ENCODE data around the gene SYT1.

Gene SYT1

DNA sequence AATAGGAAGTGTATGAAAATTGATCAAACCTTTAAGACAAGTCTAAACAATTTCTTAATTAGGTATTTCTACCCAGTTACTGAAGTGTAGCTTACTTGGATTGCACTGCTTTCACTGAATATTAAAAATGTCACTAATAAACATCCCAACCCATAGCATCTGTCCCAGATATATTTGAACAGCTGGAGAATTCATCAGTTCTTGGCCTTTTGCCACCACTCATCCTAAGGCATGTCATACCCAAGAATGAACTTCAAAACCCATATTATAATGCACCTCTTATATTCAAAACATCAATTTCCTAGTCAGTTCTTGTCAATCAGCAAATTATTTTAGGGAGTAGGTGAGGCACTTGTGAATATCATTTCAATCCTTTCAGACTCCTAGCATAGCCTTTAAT, 433.9 kb downstream of the SYT1 start:
- Mint-ChIP-seq H3K4me1 (ENCODE audit: low read depth) (no peaks in the 10 kb centered on the region), H3K9me3 (peaks cover 2% of the 10 kb centered on the region), H3K4me3 (no peak overlapping the region), H3K27me3 (no peaks in the 10 kb centered on the region), H3K36me3 (ENCODE audit: low read depth) (no peaks in the 10 kb centered on the region), H3K27ac (no peak overlapping the region)

- Mint-ChIP-seq H3K36me3 (ENCODE audit: low read depth) (no peaks in the 10 kb centered on the region), H3K4me1 (ENCODE audit: low read depth) (no peaks in the 10 kb centered on the region), H3K27ac (no peak overlapping the region), H3K27me3 (no peaks in the 10 kb centered on the region), H3K9me3 (peaks cover 2% of the 10 kb centered on the region), H3K4me3 (no peak overlapping the region)
Measured at GRCh38 chr12:79299447-79300198, 435.0 kb downstream of the SYT1 start.

GRCh38 chr12:79300199-79300568, 435.6 kb downstream of the SYT1 start:
- no peak overlapping the region for H3K4me3 Mint-ChIP-seq
- no peak overlapping the region for H3K27ac Mint-ChIP-seq

DNA sequence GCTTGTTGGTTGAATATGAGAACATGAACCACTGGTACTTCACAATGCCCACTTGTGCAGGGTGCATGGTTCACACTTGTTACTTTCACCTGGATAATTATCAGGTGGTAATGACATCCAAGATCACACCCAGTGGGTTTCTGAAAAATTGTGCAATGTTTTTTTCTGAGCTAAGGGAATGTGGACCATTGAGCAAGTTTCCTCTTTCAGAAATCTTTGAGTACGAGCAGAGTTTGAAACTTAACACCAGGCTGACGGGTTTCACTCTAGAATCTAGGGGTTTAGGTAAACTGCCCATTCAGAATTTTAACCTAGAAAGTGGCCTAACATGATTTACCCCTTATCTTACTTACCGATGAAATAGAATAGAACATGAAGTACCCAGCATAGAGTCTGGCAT, 436.6 kb downstream of the SYT1 start:
- H3K4me1 Mint-ChIP-seq (ENCODE audit: low read depth), result no peaks in the 10 kb centered on the region
- no peaks in the 10 kb centered on the region for H3K36me3 Mint-ChIP-seq (ENCODE audit: low read depth)
- no peaks in the 10 kb centered on the region for H3K27me3 Mint-ChIP-seq
- H3K9me3 Mint-ChIP-seq, result peaks cover 2% of the 10 kb centered on the region
- no peak overlapping the region for H3K27ac Mint-ChIP-seq
- H3K4me3 Mint-ChIP-seq, result no peak overlapping the region

More at GRCh38 chr12:79300199-79300568, 435.6 kb downstream of the SYT1 start:
- Mint-ChIP-seq H3K27me3 (no peaks in the 10 kb centered on the region), H3K9me3 (peaks cover 2% of the 10 kb centered on the region), H3K4me1 (ENCODE audit: low read depth) (no peaks in the 10 kb centered on the region), H3K36me3 (ENCODE audit: low read depth) (no peaks in the 10 kb centered on the region)

DNA sequence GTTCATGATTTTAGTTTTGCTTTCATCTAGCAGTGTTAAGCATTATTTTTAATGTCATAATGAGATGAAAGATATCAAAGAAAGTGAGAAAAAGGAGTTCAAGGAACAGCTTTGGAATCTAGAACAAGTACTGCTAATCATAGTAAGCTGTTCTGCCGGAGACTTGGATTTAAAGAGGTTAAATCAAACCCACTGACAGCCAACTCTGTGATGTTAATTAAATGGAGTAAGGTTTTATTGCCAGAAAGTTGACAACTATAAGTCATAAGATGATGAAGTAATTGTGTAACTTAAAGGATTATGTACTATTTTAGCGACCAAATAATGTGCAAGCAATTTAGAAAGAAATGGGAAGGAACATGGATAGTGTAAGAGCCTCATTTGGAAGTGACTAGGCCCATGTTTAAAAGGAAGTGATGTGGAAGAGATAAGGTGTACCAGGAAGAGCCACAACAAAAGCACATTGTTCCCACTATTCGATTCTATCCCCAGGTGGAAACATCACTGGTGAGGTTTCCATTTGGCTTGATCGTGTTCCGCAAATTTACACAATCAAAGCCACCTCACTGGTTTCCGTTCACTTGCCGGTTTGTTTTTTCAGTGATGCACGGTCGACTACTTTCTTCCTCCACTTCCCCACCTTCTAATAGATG, 437.7 kb downstream of the SYT1 start:
- no peaks in the 10 kb centered on the region for H3K36me3 Mint-ChIP-seq (ENCODE audit: low read depth)
- H3K4me1 Mint-ChIP-seq (ENCODE audit: low read depth), result no peaks in the 10 kb centered on the region
- H3K27me3 Mint-ChIP-seq, result no peaks in the 10 kb centered on the region
- H3K27ac Mint-ChIP-seq, result no peak overlapping the region
- no peaks in the 10 kb centered on the region for H3K9me3 Mint-ChIP-seq
- no peak overlapping the region for H3K4me3 Mint-ChIP-seq

GRCh38 chr12:79307340-79307739, 442.8 kb downstream of the SYT1 start:
- Mint-ChIP-seq H3K36me3 (ENCODE audit: low read depth) (no peaks in the 10 kb centered on the region), H3K4me1 (ENCODE audit: low read depth) (no peaks in the 10 kb centered on the region), H3K27ac (no peak overlapping the region), H3K4me3 (no peak overlapping the region), H3K9me3 (no peaks in the 10 kb centered on the region), H3K27me3 (no peaks in the 10 kb centered on the region)

DNA sequence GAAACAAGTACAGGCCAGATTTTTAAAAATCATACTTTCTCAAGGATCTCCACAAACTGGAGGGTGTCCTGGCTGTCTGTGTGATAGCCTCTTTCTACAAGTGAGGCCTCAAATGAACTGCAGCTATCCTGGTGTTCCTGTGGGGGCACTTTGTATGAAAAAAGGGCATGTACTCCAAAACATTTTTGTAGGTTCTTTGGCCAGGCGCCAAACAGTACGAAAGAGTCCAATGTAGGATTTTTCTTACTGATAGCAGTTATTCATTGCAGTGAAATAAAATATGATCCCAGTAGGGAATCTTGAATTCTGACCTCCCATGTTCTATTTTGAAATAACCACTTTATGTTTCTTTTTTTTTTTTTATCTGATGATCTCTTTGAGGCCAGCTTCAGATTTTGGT, 444.5 kb downstream of the SYT1 start:
- Mint-ChIP-seq H3K4me1 (ENCODE audit: low read depth) (no peaks in the 10 kb centered on the region), H3K27ac (no peak overlapping the region), H3K4me3 (no peak overlapping the region), H3K36me3 (ENCODE audit: low read depth) (no peaks in the 10 kb centered on the region), H3K27me3 (no peaks in the 10 kb centered on the region), H3K9me3 (no peaks in the 10 kb centered on the region)

GRCh38 chr12:79317179-79317847, 452.7 kb downstream of the SYT1 start:
- Mint-ChIP-seq H3K36me3 (ENCODE audit: low read depth) (no peaks in the 10 kb centered on the region), H3K4me3 (no peak overlapping the region), H3K9me3 (peaks cover 3% of the 10 kb centered on the region), H3K27me3 (no peaks in the 10 kb centered on the region), H3K4me1 (ENCODE audit: low read depth) (no peaks in the 10 kb centered on the region), H3K27ac (no peak overlapping the region)

GRCh38 chr12:79322905-79323304, 458.3 kb downstream of the SYT1 start:
- no peaks in the 10 kb centered on the region for H3K36me3 Mint-ChIP-seq (ENCODE audit: low read depth)

GRCh38 chr12:79324571-79324970, 460.0 kb downstream of the SYT1 start:
- H3K27me3 Mint-ChIP-seq, result no peaks in the 10 kb centered on the region
- H3K27ac Mint-ChIP-seq, result no peak overlapping the region
- no peaks in the 10 kb centered on the region for H3K36me3 Mint-ChIP-seq (ENCODE audit: low read depth)
- no peak overlapping the region for H3K4me3 Mint-ChIP-seq
- H3K4me1 Mint-ChIP-seq (ENCODE audit: low read depth), result no peaks in the 10 kb centered on the region
- peaks cover 3% of the 10 kb centered on the region for H3K9me3 Mint-ChIP-seq

More at GRCh38 chr12:79322905-79323304, 458.3 kb downstream of the SYT1 start:
- peaks cover 3% of the 10 kb centered on the region for H3K9me3 Mint-ChIP-seq
- H3K27ac Mint-ChIP-seq, result no peak overlapping the region
- no peaks in the 10 kb centered on the region for H3K4me1 Mint-ChIP-seq (ENCODE audit: low read depth)
- H3K4me3 Mint-ChIP-seq, result no peak overlapping the region
- H3K27me3 Mint-ChIP-seq, result no peaks in the 10 kb centered on the region

DNA sequence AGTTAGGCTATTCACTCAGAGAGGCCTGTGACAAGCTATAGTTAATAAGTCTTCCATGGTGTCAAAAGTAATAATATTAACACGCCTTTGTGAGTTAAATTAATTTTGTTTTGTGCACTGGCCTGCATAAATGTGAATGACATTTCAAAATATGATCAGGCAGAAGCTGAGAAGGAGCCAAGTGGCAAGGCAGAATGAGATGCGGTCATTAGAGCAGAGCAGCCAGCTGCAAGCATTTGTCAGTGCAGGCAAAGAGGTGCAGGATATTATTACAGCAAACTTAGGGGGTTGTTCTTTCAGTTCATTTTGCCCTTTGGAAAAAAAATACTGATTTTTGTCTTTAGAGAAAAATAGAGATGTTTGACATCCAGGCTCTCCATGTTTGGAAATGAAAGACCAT, 461.6 kb downstream of the SYT1 start:
- H3K9me3 Mint-ChIP-seq, result peaks cover 3% of the 10 kb centered on the region

GRCh38 chr12:79326663-79327062, 462.1 kb downstream of the SYT1 start:
- H3K27ac Mint-ChIP-seq, result no peak overlapping the region
- H3K36me3 Mint-ChIP-seq (ENCODE audit: low read depth), result no peaks in the 10 kb centered on the region
- H3K9me3 Mint-ChIP-seq, result peaks cover 3% of the 10 kb centered on the region
- H3K4me1 Mint-ChIP-seq (ENCODE audit: low read depth), result no peaks in the 10 kb centered on the region
- no peaks in the 10 kb centered on the region for H3K27me3 Mint-ChIP-seq
- no peak overlapping the region for H3K4me3 Mint-ChIP-seq

More for the DNA sequence above, 461.6 kb downstream of the SYT1 start:
- no peaks in the 10 kb centered on the region for H3K4me1 Mint-ChIP-seq (ENCODE audit: low read depth)
- H3K27me3 Mint-ChIP-seq, result no peaks in the 10 kb centered on the region
- H3K27ac Mint-ChIP-seq, result no peak overlapping the region
- H3K36me3 Mint-ChIP-seq (ENCODE audit: low read depth), result no peaks in the 10 kb centered on the region
- no peak overlapping the region for H3K4me3 Mint-ChIP-seq

- Mint-ChIP-seq H3K27me3 (no peaks in the 10 kb centered on the region), H3K4me1 (ENCODE audit: low read depth) (no peaks in the 10 kb centered on the region), H3K27ac (no peak overlapping the region), H3K36me3 (ENCODE audit: low read depth) (no peaks in the 10 kb centered on the region), H3K9me3 (peaks cover 3% of the 10 kb centered on the region), H3K4me3 (no peak overlapping the region)
Measured at GRCh38 chr12:79327465-79327864, 462.9 kb downstream of the SYT1 start.

GRCh38 chr12:79329933-79330332, 465.4 kb downstream of the SYT1 start:
- H3K27me3 Mint-ChIP-seq, result no peaks in the 10 kb centered on the region
- no peaks in the 10 kb centered on the region for H3K4me1 Mint-ChIP-seq (ENCODE audit: low read depth)
- no peaks in the 10 kb centered on the region for H3K36me3 Mint-ChIP-seq (ENCODE audit: low read depth)
- no peak overlapping the region for H3K27ac Mint-ChIP-seq
- no peak overlapping the region for H3K4me3 Mint-ChIP-seq
- H3K9me3 Mint-ChIP-seq, result no peaks in the 10 kb centered on the region

DNA sequence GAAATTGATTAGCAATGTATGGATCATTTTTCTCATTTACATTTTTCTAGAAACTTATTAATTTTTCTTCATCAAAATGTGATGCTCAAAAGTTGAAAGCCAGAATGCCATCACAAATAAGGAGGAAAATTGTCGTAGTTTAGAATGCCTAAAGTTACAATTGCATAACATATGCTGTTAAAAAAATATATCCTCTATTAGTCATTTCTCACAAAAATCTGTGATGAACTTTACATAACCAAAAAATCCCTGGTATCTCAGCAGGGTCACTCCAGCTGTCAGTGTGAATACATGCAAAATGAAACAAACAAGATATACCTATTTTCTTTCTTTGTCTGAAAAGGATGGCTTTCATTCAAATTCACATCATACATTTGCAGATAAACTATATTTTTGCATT, 467.3 kb downstream of the SYT1 start:
- Mint-ChIP-seq H3K36me3 (ENCODE audit: low read depth) (no peaks in the 10 kb centered on the region), H3K27me3 (no peaks in the 10 kb centered on the region), H3K4me1 (ENCODE audit: low read depth) (no peaks in the 10 kb centered on the region), H3K27ac (no peak overlapping the region), H3K9me3 (no peaks in the 10 kb centered on the region), H3K4me3 (no peak overlapping the region)

Data from stimulated activated naive CD8-positive, alpha-beta T cell treated with anti-CD3 and anti-CD28 coated beads, Interleukin-15, Interleukin-2, amounts not matched to agents 100 ng/mL and 50 ng/mL, for 24 hours (primary cell).